HG03558 (cell line): ENCODE data around the gene EPS8.

Experiments used
- ATAC-seq: cut with Tn5 transposase; IDR thresholded peaks from one replicate; pipeline ENCODE4 v1.9.1; 2021; ENCODE audit warnings: moderate number of reproducible peaks; ENCODE audit not compliant: unreplicated experiment; ENCODE audit errors: extremely low read depth

The EPS8 gene

GRCh38 chr12:15801770-15802744, 12.9 kb upstream of the EPS8 start:
- no peak for ATAC-seq

- no peak for ATAC-seq
These were observed 11.1 kb upstream of the EPS8 start for GRCh38 chr12:15800278-15800677.

- ATAC-seq: no peak
These were observed 8.6 kb upstream of the EPS8 start for GRCh38 chr12:15797818-15798217.

GRCh38 chr12:15796493-15797141, 7.4 kb upstream of the EPS8 start:
- no peak for ATAC-seq

GRCh38 chr12:15794836-15795235, 5.6 kb upstream of the EPS8 start:
- no peak for ATAC-seq

- ATAC-seq: no peak
These were observed 5.0 kb upstream of the EPS8 start for GRCh38 chr12:15794196-15794595.

GRCh38 chr12:15788233-15789219, 662 bp downstream of the EPS8 start:
- peak; percentile 16 for ATAC-seq

- no peak for ATAC-seq
These were observed 1.4 kb downstream of the EPS8 start for GRCh38 chr12:15787778-15788177.

GRCh38 chr12:15786772-15787171, 2.4 kb downstream of the EPS8 start:
- no peak for ATAC-seq

GRCh38 chr12:15783288-15783687, 5.9 kb downstream of the EPS8 start:
- ATAC-seq: no peak

- no peak for ATAC-seq
These were observed 6.5 kb downstream of the EPS8 start for GRCh38 chr12:15782667-15783066.

- no peak for ATAC-seq
These were observed 9.3 kb downstream of the EPS8 start for GRCh38 chr12:15779925-15780324.

GRCh38 chr12:15778126-15778525, 11.1 kb downstream of the EPS8 start:
- no peak for ATAC-seq

GRCh38 chr12:15777355-15778012, 11.7 kb downstream of the EPS8 start:
- no peak for ATAC-seq

GRCh38 chr12:15776532-15776931, 12.7 kb downstream of the EPS8 start:
- no peak for ATAC-seq

- ATAC-seq: no peak
These were observed 14.4 kb downstream of the EPS8 start for GRCh38 chr12:15774819-15775218.

GRCh38 chr12:15772405-15773018, 16.7 kb downstream of the EPS8 start:
- ATAC-seq: no peak

- ATAC-seq: no peak
These were observed 18.6 kb downstream of the EPS8 start for GRCh38 chr12:15770581-15770980.

- no peak for ATAC-seq
These were observed 19.2 kb downstream of the EPS8 start for GRCh38 chr12:15770021-15770420.
